Colon (tissue), 2 donors: Measurements from ENCODE around the gene DIS3L2.

ENCODE experiments used
- FAIRE-seq: peaks from 2 replicates; lab custom pipeline; 2012; peaks lifted over from hg19 to GRCh38; lab: Jason Lieb, UNC
- donor health status: control.
- donor health status: control.

The DIS3L2 gene

GRCh38 chr2:231957913-231958763, 3.4 kb upstream of the DIS3L2 start:
- FAIRE-seq, result no peak

- no peak for FAIRE-seq
Measured at GRCh38 chr2:231960810-231961348, 634 bp upstream of the DIS3L2 start.

- FAIRE-seq, result no peak
Measured at GRCh38 chr2:231965102-231965501, 3.6 kb downstream of the DIS3L2 start.

- no peak for FAIRE-seq
Measured at GRCh38 chr2:231966886-231967285, 5.4 kb downstream of the DIS3L2 start.

GRCh38 chr2:231968820-231969219, 7.3 kb downstream of the DIS3L2 start:
- no peak for FAIRE-seq

- no peak for FAIRE-seq
Measured at GRCh38 chr2:231970461-231970860, 8.9 kb downstream of the DIS3L2 start.

GRCh38 chr2:231975001-231975400, 13.5 kb downstream of the DIS3L2 start:
- no peak for FAIRE-seq

GRCh38 chr2:231977430-231977829, 15.9 kb downstream of the DIS3L2 start:
- no peak for FAIRE-seq

- FAIRE-seq, result no peak
Measured at GRCh38 chr2:231984992-231985391, 23.5 kb downstream of the DIS3L2 start.

GRCh38 chr2:231985823-231986261, 24.3 kb downstream of the DIS3L2 start:
- no peak for FAIRE-seq

GRCh38 chr2:231987124-231987727, 25.7 kb downstream of the DIS3L2 start:
- no peak for FAIRE-seq

GRCh38 chr2:231988179-231988866, 26.8 kb downstream of the DIS3L2 start:
- no peak for FAIRE-seq

GRCh38 chr2:231991664-231992063, 30.2 kb downstream of the DIS3L2 start:
- FAIRE-seq, result no peak

- FAIRE-seq, result no peak
Measured at GRCh38 chr2:231992888-231993287, 31.4 kb downstream of the DIS3L2 start.

GRCh38 chr2:231996797-231997540, 35.5 kb downstream of the DIS3L2 start:
- FAIRE-seq, result no peak

GRCh38 chr2:231998046-231998445, 36.5 kb downstream of the DIS3L2 start:
- FAIRE-seq, result no peak

- FAIRE-seq, result no peak
Measured at GRCh38 chr2:232000439-232000838, 38.9 kb downstream of the DIS3L2 start.

GRCh38 chr2:232001073-232001472, 39.6 kb downstream of the DIS3L2 start:
- no peak for FAIRE-seq

- FAIRE-seq, result no peak
Measured at GRCh38 chr2:232006253-232006652, 44.7 kb downstream of the DIS3L2 start.

- no peak for FAIRE-seq
Measured at GRCh38 chr2:232008907-232009638, 47.6 kb downstream of the DIS3L2 start.

- no peak for FAIRE-seq
Measured at GRCh38 chr2:232009639-232010274, 48.2 kb downstream of the DIS3L2 start.
